ENCODE data around the gene RAD9A.
"Not testable (repeated sequence)": the region's sequence is repeated elsewhere in the genome, so short reads cannot be mapped to it uniquely, and the experiment has no call there.

DNA sequence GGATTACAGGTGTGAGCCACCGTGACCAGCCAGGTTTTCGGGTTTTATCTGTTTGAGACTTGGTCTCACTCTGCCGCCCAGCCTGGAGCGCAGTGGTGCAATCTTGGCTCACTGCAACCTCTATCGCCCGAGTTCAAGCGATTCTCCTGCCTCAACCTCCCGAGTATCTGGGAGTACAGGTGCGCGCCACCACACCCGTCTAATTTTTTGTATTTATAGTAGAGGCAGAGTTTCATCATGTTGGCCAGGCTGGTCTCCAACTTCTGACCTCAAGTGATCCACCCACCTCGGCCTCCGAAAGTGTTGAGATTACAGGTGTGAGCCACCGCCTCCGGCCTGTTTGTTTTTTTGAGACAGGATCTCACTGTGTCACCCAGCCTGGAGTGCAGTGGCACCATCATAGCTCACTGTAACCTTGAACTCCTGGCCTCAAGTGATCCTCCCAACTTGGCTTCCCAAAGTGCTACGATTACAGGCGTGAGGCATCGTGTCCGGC lies 35.6 kb downstream of the RAD9A start:
- TF ChIP-seq POLR2A (IDR thresholded peaks at IDR 0.05; ENCODE audit: low read depth, low read length); TAF1 (IDR thresholded peaks at IDR 0.05; ENCODE audit: borderline replicate concordance, low read depth, low read length): not testable (repeated sequence)

All from GM12892 (cell line).